GM12878 (cell line): ENCODE measurements around the gene MYCBPAP. TPM values are rescaled to one million over a fixed set of nuclear protein-coding genes. Genes with fewer than 3 reads are reported as not detected.

ENCODE experiments used
- ATAC-seq: fragments of 200-7000 bp; cut with Tn5 transposase; 3 replicates; pipeline ENCODE4 v1.9.1; 2020; ENCODE audit warnings: mild to moderate bottlenecking, moderate library complexity
- BruUV-seq: library from RNA; stranded (reverse); fragments of 400-500 nt; replicated peaks from 2 replicates; lab custom pipeline; 2021; lab: Mats Ljungman, UMichigan
- CTCF ChIA-PET: fragments of 300-600 bp; sonication (Branson Sonifier 250); formaldehyde crosslinking; extraction: SDS; loops from one replicate; lab custom pipeline; 2021; ENCODE audit warnings: inconsistent platforms; lab: Yijun Ruan, JAX
- POLR2A ChIA-PET: fragments of 350-600 bp; formaldehyde crosslinking; extraction: SDS; loops from one replicate; lab custom pipeline; 2021; ENCODE audit warnings: inconsistent platforms; lab: Charles Lee
- RAD21 ChIA-PET: fragments of 300-600 bp; sonication (Branson Sonifier 250); formaldehyde crosslinking; loops from one replicate; lab custom pipeline; 2023; ENCODE audit warnings: antibody characterized with exemption; ENCODE audit not compliant: unreplicated experiment; lab: Charles Lee
- SMC1A ChIA-PET: fragments of 300-600 bp; sonication (Branson Sonifier 250); formaldehyde crosslinking; loops from one replicate; lab custom pipeline; 2023; ENCODE audit not compliant: unreplicated experiment, uncharacterized antibody; lab: Charles Lee
- DNase-seq: peaks from one replicate; pipeline ENCODE4 v3.0.0-alpha.2; 2011; ENCODE audit warnings: low read depth, low spot score
- FAIRE-seq: peaks from 3 replicates; lab custom pipeline; 2011; peaks lifted over from hg19 to GRCh38; lab: Jason Lieb, UNC
- H2AFZ ChIP-seq: 2 replicates; pipeline ENCODE4 v1.6.0; 2011; ENCODE audit warnings: low read depth, low read length, control low read depth; ENCODE audit not compliant: control insufficient read depth
- H3K27ac ChIP-seq: 2 replicates; pipeline ENCODE4 v1.5.1; 2011; ENCODE audit warnings: control low read depth; ENCODE audit not compliant: control insufficient read depth, insufficient read depth
- H3K27me3 ChIP-seq, 2 experiments: replicated peaks in 1 of 2; 2 replicates each; pipeline versions ENCODE4 v1.6.0 to v1.6.1; 2011; ENCODE audit warnings: low read length in 1 of 2; ENCODE audit not compliant: control insufficient read depth in 2 of 2, insufficient read depth in 2 of 2
- H3K36me3 ChIP-seq, 2 experiments: 2 replicates each; pipeline ENCODE4 v1.5.1; 2011; ENCODE audit warnings: low read length in 1 of 2; ENCODE audit not compliant: control insufficient read depth in 2 of 2, insufficient read depth in 2 of 2
- H3K4me1 ChIP-seq: 2 replicates; pipeline ENCODE4 v1.6.1; 2011; ENCODE audit warnings: mild to moderate bottlenecking, low read length, moderate library complexity, mixed read lengths; ENCODE audit not compliant: control insufficient read depth, insufficient read depth
- H3K4me2 ChIP-seq: 2 replicates; pipeline ENCODE4 v1.6.0; 2011; ENCODE audit warnings: control low read depth; ENCODE audit not compliant: control insufficient read depth, insufficient read depth
- H3K4me3 ChIP-seq: fragments of 200-600 bp; sonication (generic); 2 replicates; pipeline ENCODE4 v1.5.1; 2016
- H3K79me2 ChIP-seq: 2 replicates; pipeline ENCODE4 v1.6.0; 2011; ENCODE audit warnings: low read length; ENCODE audit not compliant: control insufficient read depth, insufficient read depth
- H3K9ac ChIP-seq: 2 replicates; pipeline ENCODE4 v1.8.0; 2011; ENCODE audit warnings: low read length, control low read depth, mixed read lengths; ENCODE audit not compliant: control insufficient read depth, insufficient read depth
- H3K9me3 ChIP-seq: replicated peaks from 3 replicates; pipeline ENCODE4 v1.5.1; 2011; ENCODE audit warnings: mild to moderate bottlenecking, low read length; ENCODE audit not compliant: control insufficient read depth, insufficient read depth
- H4K20me1 ChIP-seq: 2 replicates; pipeline ENCODE4 v1.6.0; 2011; ENCODE audit not compliant: control insufficient read depth, insufficient read depth
- NR2F1 ChIP-seq: fragments of 450-650 bp; conservative IDR thresholded peaks from 2 replicates; pipeline ENCODE4 v1.6.1; 2017; ENCODE audit warnings: mild to moderate bottlenecking
- RAD21 ChIP-seq: IDR thresholded peaks from 2 replicates; pipeline ENCODE4 v1.6.1; 2011; ENCODE audit warnings: mild to moderate bottlenecking, low read depth, low read length, moderate library complexity; ENCODE audit not compliant: insufficient read depth
- SKIL ChIP-seq: fragments of 450-650 bp; IDR thresholded peaks from 2 replicates; pipeline ENCODE4 v1.6.1; 2017; ENCODE audit warnings: mild to moderate bottlenecking, low read depth, inconsistent platforms; ENCODE audit not compliant: poor library complexity, severe bottlenecking
- USF1 ChIP-seq: IDR thresholded peaks from 2 replicates; pipeline ENCODE4 v1.6.1; 2011; ENCODE audit warnings: borderline replicate concordance, low read depth, mild to moderate bottlenecking, moderate library complexity, mixed read lengths, low read length; ENCODE audit not compliant: insufficient read depth; ENCODE audit errors: extremely low read length
- ZZZ3 ChIP-seq: IDR thresholded peaks from 2 replicates; pipeline ENCODE4 v1.6.1; 2011; ENCODE audit warnings: low read depth; ENCODE audit not compliant: control insufficient read depth, insufficient read length
- WGBS: methylation state at CpG from one replicate; pipeline ENCODE4 v1.1.6; 2016; ENCODE audit warnings: low lambda C conversion rate; ENCODE audit not compliant: insufficient replicate concordance, insufficient coverage; ENCODE audit errors: missing lambda C conversion rate; 5-methylcytosine and 5-hydroxymethylcytosine counted together
- in situ Hi-C: fragments of 300-500 bp; cut with MboI; formaldehyde crosslinking; loops from 9 replicates; pipeline ENCODE4 v1.14.3; 2018; ENCODE audit warnings: mixed read lengths
- intact Hi-C: fragments of 100-400 bp; cut with micrococcal nuclease; formaldehyde crosslinking; loops from one replicate; pipeline ENCODE4 v1.14.2; 2022; ENCODE audit not compliant: unreplicated experiment
- polyA plus RNA-seq, 11 experiments: library from polyadenylated mRNA; depleted of rRNA in 4 of 11; unstranded in 6 of 11; stranded (reverse) in 5 of 11; fragments of >200 nt; fragmentation: Nextera tagmentation in 4 of 11; fragmentation: Illumina TruSeq in 1 of 11; extraction: Ambion mirVana in 4 of 11; extraction: Trizol in 1 of 11; gene quantifications; 1 replicate in 1 of 11; 2 replicates in 10 of 11; pipeline versions ENCODE4 v1.2.1 to v1.2.3, GENCODE V29; 2011 to 2016; ENCODE audit warnings: inconsistent platforms in 2 of 11, missing spikeins in 2 of 11, low read depth in 1 of 11
- total RNA-seq, 4 experiments: library from RNA; depleted of rRNA in 3 of 4; stranded (reverse); fragments of >200 nt in 3 of 4; fragmentation: Illumina TruSeq in 1 of 4; extraction: Trizol in 1 of 4; gene quantifications; 2 replicates each; pipeline versions ENCODE4 v1.2.1 to v1.2.3, GENCODE V29; 2013 to 2021
- TF ChIP-seq, protein P1 (sequence below): fragments of 450-650 bp; IDR thresholded peaks from 2 replicates; pipeline ENCODE4 v1.6.1; 2017; ENCODE audit warnings: antibody characterized with exemption, mild to moderate bottlenecking, moderate library complexity
- TF ChIP-seq, protein P2 (sequence below): IDR thresholded peaks from 2 replicates; pipeline ENCODE4 v1.6.1; 2012; ENCODE audit warnings: mild to moderate bottlenecking, low read depth, low read length

Gene MYCBPAP
- total and polyA plus RNA-seq, 10 of the 15 experiments (the other 5 are each of a cell fraction or from before 2014, with no cell fraction given), result 0.23 to 2.7 (median 1.5) TPM

GRCh38 chr17:50514936-50515702 is 6.9 kb downstream of the MYCBPAP start:
- Histone ChIP-seq H3K36me3 (no peaks in the 10 kb centered on the region), H3K27me3 (no peaks in the 10 kb centered on the region), H3K4me3 (no peak overlapping the region), H3K4me2 (no peak overlapping the region)
- TF ChIP-seq USF1 (no peak), ZZZ3 (no peak), NR2F1 (no peak), RAD21 (no peak), SKIL (no peak)
- TF ChIP-seq, protein P1, sequence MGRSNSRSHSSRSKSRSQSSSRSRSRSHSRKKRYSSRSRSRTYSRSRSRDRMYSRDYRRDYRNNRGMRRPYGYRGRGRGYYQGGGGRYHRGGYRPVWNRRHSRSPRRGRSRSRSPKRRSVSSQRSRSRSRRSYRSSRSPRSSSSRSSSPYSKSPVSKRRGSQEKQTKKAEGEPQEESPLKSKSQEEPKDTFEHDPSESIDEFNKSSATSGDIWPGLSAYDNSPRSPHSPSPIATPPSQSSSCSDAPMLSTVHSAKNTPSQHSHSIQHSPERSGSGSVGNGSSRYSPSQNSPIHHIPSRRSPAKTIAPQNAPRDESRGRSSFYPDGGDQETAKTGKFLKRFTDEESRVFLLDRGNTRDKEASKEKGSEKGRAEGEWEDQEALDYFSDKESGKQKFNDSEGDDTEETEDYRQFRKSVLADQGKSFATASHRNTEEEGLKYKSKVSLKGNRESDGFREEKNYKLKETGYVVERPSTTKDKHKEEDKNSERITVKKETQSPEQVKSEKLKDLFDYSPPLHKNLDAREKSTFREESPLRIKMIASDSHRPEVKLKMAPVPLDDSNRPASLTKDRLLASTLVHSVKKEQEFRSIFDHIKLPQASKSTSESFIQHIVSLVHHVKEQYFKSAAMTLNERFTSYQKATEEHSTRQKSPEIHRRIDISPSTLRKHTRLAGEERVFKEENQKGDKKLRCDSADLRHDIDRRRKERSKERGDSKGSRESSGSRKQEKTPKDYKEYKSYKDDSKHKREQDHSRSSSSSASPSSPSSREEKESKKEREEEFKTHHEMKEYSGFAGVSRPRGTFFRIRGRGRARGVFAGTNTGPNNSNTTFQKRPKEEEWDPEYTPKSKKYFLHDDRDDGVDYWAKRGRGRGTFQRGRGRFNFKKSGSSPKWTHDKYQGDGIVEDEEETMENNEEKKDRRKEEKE, result no peak
- TF ChIP-seq, protein P2, sequence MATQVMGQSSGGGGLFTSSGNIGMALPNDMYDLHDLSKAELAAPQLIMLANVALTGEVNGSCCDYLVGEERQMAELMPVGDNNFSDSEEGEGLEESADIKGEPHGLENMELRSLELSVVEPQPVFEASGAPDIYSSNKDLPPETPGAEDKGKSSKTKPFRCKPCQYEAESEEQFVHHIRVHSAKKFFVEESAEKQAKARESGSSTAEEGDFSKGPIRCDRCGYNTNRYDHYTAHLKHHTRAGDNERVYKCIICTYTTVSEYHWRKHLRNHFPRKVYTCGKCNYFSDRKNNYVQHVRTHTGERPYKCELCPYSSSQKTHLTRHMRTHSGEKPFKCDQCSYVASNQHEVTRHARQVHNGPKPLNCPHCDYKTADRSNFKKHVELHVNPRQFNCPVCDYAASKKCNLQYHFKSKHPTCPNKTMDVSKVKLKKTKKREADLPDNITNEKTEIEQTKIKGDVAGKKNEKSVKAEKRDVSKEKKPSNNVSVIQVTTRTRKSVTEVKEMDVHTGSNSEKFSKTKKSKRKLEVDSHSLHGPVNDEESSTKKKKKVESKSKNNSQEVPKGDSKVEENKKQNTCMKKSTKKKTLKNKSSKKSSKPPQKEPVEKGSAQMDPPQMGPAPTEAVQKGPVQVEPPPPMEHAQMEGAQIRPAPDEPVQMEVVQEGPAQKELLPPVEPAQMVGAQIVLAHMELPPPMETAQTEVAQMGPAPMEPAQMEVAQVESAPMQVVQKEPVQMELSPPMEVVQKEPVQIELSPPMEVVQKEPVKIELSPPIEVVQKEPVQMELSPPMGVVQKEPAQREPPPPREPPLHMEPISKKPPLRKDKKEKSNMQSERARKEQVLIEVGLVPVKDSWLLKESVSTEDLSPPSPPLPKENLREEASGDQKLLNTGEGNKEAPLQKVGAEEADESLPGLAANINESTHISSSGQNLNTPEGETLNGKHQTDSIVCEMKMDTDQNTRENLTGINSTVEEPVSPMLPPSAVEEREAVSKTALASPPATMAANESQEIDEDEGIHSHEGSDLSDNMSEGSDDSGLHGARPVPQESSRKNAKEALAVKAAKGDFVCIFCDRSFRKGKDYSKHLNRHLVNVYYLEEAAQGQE, result no peak
- TF ChIP-seq, all 136 proteins: peak for 0
- no TSS peak for BruUV-seq
- DNase-seq (no peak), ATAC-seq (no peak), FAIRE-seq (no peak)
- Histone ChIP-seq H3K4me1 (peaks cover 10% of the 10 kb centered on the region), H2AFZ (no peak overlapping the region), H3K79me2 (no peaks in the 10 kb centered on the region), H3K27ac (no peak overlapping the region), H4K20me1 (no peaks in the 10 kb centered on the region), H3K9me3 (no peaks in the 10 kb centered on the region), H3K9ac (no peak overlapping the region)
- in situ Hi-C loops, result no loop called here
- whole genome bisulfite sequencing, result 90% methylated on average over 6 of the region's 6 CpGs
- ChIA-PET SMC1A (interaction anchor here (1.1 to 1.3 kb wide), 2 partner anchors 9 to 31 kb away, joined by 3 to 5 read pairs; partner anchors contain the start of gene SPATA20), RAD21 (interaction anchor here (0.8 to 1.5 kb wide), 2 partner anchors 16 to 27 kb away, joined by 3 read pairs; no protein-coding TSS in a partner anchor), CTCF (interaction anchor here (0.6 kb wide), 1 partner anchor 313 kb away, joined by 3 read pairs; no protein-coding TSS in a partner anchor), POLR2A (no interaction called here)
- intact Hi-C loops, result no loop called here
